Type B pancreatic cell (in vitro differentiated cells): ENCODE measurements around the gene STIM1. TPM values are rescaled to one million over a fixed set of nuclear protein-coding genes. Genes with fewer than 3 reads are reported as not detected.
A peak's percentile ranks its signal among the peaks of the same experiment; 100 is the strongest.

Experiments
- DNase-seq: peaks from one replicate; pipeline ENCODE4 v3.0.0; 2021; ENCODE audit warnings: mixed read lengths; ENCODE audit not compliant: unreplicated experiment; ENCODE audit errors: extremely low spot score
- H3K27ac Mint-ChIP-seq: 2 replicates; pipeline ENCODE4 v1.8.0; 2021; ENCODE audit warnings: mild to moderate bottlenecking, mixed read lengths
- H3K27me3 Mint-ChIP-seq: 2 replicates; pipeline ENCODE4 v1.8.0; 2021; ENCODE audit warnings: mixed read lengths
- H3K36me3 Mint-ChIP-seq: 2 replicates; pipeline ENCODE4 v1.8.0; 2021; ENCODE audit warnings: mixed read lengths
- H3K4me1 Mint-ChIP-seq: one replicate; pipeline ENCODE4 v1.8.0; 2021; ENCODE audit warnings: mixed read lengths; ENCODE audit not compliant: unreplicated experiment
- H3K4me3 Mint-ChIP-seq: 2 replicates; pipeline ENCODE4 v1.8.0; 2021; ENCODE audit warnings: mild to moderate bottlenecking, mixed read lengths
- H3K9me3 Mint-ChIP-seq: 2 replicates; pipeline ENCODE4 v1.8.0; 2021; ENCODE audit warnings: mixed read lengths
- total RNA-seq: library from RNA; stranded (reverse); gene quantifications from 2 replicates; pipeline ENCODE4 v1.2.1, GENCODE V29; 2021; ENCODE audit warnings: low replicate concordance
- TF ChIP-seq, protein P1 (sequence below): fragments of 200-600 bp; sonication (generic); conservative IDR thresholded peaks from 2 replicates; pipeline ENCODE4 v1.5.0; 2021; ENCODE audit warnings: antibody characterized with exemption, mild to moderate bottlenecking

STIM1 gene
- total RNA-seq, 1 donor from 2014 or later, result 38.9 TPM

DNA sequence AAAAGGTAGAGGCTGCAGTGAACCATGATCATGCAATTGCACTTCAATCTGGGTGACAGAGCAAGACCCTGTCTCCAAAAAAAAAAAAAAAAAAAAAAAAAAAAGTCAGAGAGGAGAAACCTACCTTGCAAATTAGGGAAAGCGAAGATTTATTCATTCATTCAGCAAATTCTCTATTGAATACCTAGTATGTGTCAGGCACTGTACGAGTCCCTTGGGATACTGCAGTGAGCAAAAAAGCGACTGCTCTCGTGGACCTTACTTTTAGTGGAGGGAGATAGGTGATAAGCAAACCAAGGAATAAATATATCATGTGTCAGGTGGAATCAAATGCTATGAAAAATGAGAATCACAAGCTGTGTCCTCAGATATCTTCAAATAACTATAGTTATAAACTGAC is 101.3 kb downstream of the STIM1 start:
- Mint-ChIP-seq H3K4me3 (no peak overlapping the region), H3K36me3 (no peaks in the 10 kb centered on the region), H3K27me3 (no peaks in the 10 kb centered on the region), H3K4me1 (peaks cover 8% of the 10 kb centered on the region), H3K9me3 (no peaks in the 10 kb centered on the region), H3K27ac (no peak overlapping the region)
- TF ChIP-seq, protein P1, sequence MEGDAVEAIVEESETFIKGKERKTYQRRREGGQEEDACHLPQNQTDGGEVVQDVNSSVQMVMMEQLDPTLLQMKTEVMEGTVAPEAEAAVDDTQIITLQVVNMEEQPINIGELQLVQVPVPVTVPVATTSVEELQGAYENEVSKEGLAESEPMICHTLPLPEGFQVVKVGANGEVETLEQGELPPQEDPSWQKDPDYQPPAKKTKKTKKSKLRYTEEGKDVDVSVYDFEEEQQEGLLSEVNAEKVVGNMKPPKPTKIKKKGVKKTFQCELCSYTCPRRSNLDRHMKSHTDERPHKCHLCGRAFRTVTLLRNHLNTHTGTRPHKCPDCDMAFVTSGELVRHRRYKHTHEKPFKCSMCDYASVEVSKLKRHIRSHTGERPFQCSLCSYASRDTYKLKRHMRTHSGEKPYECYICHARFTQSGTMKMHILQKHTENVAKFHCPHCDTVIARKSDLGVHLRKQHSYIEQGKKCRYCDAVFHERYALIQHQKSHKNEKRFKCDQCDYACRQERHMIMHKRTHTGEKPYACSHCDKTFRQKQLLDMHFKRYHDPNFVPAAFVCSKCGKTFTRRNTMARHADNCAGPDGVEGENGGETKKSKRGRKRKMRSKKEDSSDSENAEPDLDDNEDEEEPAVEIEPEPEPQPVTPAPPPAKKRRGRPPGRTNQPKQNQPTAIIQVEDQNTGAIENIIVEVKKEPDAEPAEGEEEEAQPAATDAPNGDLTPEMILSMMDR, result no peak
- DNase-seq, result no peak

DNA sequence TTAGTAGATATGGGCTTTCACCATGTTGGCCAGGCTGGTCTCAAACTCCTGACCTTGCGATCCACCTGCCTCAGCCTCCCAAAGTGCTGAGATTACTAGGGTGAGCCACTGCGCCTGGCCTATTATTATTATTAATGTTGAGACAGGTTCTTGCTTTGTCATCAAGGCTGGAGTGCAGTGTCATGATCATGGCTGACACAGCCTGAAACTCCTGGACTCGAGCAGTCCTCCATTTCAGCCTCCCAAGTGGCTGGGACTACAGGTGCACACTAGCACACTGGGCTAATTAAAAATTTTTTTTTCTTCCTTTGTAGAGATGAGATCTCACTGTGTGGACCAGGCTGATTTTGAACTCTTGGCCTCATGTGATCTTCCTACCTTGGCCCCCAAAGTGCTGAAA is 102.0 kb downstream of the STIM1 start:
- Mint-ChIP-seq H3K36me3 (no peaks in the 10 kb centered on the region), H3K27me3 (no peaks in the 10 kb centered on the region), H3K4me1 (peaks cover 13% of the 10 kb centered on the region), H3K27ac (no peak overlapping the region), H3K4me3 (no peak overlapping the region), H3K9me3 (no peaks in the 10 kb centered on the region)
- TF ChIP-seq, protein P1, result no peak
- DNase-seq, result no peak

DNA sequence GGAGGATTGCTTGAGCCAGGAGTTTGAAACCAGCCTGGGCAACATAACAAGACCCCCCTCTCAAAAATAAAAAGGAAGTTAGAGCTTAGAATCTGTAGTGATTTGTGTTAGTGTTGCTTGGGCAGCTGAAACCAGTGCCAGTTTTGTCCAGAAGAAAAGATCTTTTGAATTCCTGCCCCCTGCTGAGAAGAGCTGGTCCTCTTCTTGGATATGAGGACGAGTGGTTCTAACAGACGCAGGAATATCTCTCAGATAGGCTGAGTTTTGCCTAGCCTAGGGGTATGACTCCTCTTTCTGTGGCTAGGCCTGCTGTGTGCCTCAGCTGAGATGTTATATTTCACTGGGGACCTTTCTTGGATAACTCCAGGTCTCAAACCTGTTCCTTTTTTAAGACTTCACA is 102.8 kb downstream of the STIM1 start:
- H3K36me3 Mint-ChIP-seq, result no peaks in the 10 kb centered on the region
- no peaks in the 10 kb centered on the region for H3K9me3 Mint-ChIP-seq
- no peak overlapping the region for H3K27ac Mint-ChIP-seq
- TF ChIP-seq, protein P1, result no peak
- peaks cover 15% of the 10 kb centered on the region for H3K4me1 Mint-ChIP-seq
- H3K27me3 Mint-ChIP-seq, result no peaks in the 10 kb centered on the region
- no peak overlapping the region for H3K4me3 Mint-ChIP-seq
- no peak for DNase-seq

DNA sequence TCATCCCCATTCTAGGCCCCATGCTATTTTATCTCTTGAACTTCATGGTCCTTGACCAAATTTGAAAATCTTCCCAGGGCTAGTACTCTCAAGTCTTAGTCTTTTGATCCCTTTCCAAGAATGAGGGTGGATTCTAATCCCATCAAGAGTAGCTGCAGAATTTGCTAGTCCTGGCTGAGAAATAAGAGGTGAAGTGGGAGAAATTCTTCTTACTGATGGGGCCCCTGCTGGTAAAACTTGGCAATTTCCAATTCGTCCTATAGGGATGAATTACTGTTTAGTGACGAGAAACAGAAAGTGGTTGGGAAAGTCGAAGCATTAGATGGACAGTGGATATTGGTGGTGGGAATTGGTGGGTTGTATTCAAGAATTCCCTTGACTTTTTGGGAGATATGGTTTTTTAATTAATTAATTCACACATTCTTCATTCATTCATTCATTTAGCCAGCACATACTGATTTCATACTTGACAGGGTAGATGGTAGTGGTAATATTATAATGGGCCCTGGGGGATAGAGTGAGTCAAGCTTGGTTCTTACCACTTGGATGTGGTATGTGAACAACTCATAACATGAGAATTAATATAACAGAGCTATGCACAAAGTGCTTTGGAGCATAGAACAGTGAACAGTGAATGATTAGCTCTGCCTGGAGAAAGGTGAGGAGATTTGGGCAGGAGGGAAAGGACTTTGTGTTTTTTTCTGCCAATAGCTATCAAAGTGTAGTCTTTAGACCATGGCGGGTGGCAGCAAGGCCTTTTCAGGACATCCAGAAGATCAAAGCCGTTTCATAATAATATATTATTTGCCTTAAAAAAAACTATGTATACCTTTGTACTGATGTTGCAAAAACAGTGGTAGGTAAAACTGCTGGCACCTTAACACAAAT is 103.8 kb downstream of the STIM1 start:
- Mint-ChIP-seq H3K27ac (peak overlapping the region; percentile 17), H3K27me3 (no peaks in the 10 kb centered on the region), H3K4me3 (no peak overlapping the region), H3K36me3 (no peaks in the 10 kb centered on the region), H3K4me1 (peaks cover 23% of the 10 kb centered on the region), H3K9me3 (no peaks in the 10 kb centered on the region)
- TF ChIP-seq, protein P1, result peak; percentile 53
- DNase-seq, result no peak

DNA sequence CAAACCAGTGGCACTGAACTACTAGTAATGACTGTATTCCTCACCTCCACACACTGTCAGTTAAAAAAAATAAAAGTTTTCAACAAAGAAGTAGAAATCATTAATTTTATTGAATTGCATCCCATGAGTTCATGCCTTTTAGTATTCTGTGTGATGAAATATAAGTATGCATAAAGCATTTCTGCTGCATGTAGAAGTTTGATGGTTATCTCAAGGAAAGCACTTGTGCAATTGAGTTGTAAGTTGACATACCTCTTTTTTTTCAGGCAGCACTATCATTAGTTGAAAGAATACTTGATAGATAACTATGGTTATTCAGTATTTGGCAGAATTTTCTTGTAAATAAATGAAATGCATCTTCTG is 104.4 kb downstream of the STIM1 start:
- Mint-ChIP-seq H3K36me3 (no peaks in the 10 kb centered on the region), H3K4me3 (no peak overlapping the region), H3K27me3 (no peaks in the 10 kb centered on the region), H3K9me3 (no peaks in the 10 kb centered on the region), H3K27ac (no peak overlapping the region), H3K4me1 (peaks cover 23% of the 10 kb centered on the region)
- TF ChIP-seq, protein P1, result no peak
- DNase-seq, result no peak
